IPS DF 6.9 (cell line): ENCODE data around the gene PPM1F.
A peak's percentile ranks its signal among the peaks of the same experiment; 100 is the strongest.

Experiments
- DNase-seq: peaks from one replicate; pipeline ENCODE4 v3.0.0-alpha.2; 2013; ENCODE audit warnings: low read depth, low spot score
- H3K27ac ChIP-seq: one replicate; pipeline ENCODE4 v1.5.1; 2013; ENCODE audit warnings: low read length, control low read depth
- H3K27me3 ChIP-seq: 2 replicates; pipeline ENCODE4 v1.6.1; 2013; ENCODE audit warnings: mild to moderate bottlenecking, low read length; ENCODE audit not compliant: control insufficient read depth, insufficient read depth
- H3K36me3 ChIP-seq: 2 replicates; pipeline ENCODE4 v1.6.1; 2013; ENCODE audit warnings: low read length; ENCODE audit not compliant: control insufficient read depth, insufficient read depth
- H3K4me1 ChIP-seq: 2 replicates; pipeline ENCODE4 v1.6.1; 2013; ENCODE audit warnings: low read length; ENCODE audit not compliant: control insufficient read depth, insufficient read depth
- H3K4me3 ChIP-seq: 2 replicates; pipeline ENCODE4 v1.5.1; 2013; ENCODE audit warnings: mild to moderate bottlenecking, low read length
- H3K9me3 ChIP-seq: 2 replicates; pipeline ENCODE4 v1.6.1; 2013; ENCODE audit warnings: low read length, inconsistent platforms; ENCODE audit not compliant: control insufficient read depth, insufficient read depth
- WGBS: extraction: QIAGEN DNeasy Blood & Tissue Kit; methylation state at CpG from one replicate; pipeline ENCODE4 v1.1.7; 2013; ENCODE audit warnings: mixed read lengths, missing lambda C conversion rate; ENCODE audit not compliant: insufficient read length, insufficient coverage; 5-methylcytosine and 5-hydroxymethylcytosine counted together

The PPM1F gene

GRCh38 chr22:21939461-21939913, 13.2 kb downstream of the PPM1F start:
- H3K36me3 ChIP-seq = no peaks in the 10 kb centered on the region; the same call in 1 of the 2 replicates
- H3K27ac ChIP-seq = no peak overlapping the region
- H3K27me3 ChIP-seq = no peaks in the 10 kb centered on the region
- no peak for DNase-seq
- H3K4me3 ChIP-seq = no peak overlapping the region
- H3K9me3 ChIP-seq = no peaks in the 10 kb centered on the region
- no CpG with 5 or more reads among the region's 10 CpGs for WGBS
- H3K4me1 ChIP-seq = no peaks in the 10 kb centered on the region

DNA sequence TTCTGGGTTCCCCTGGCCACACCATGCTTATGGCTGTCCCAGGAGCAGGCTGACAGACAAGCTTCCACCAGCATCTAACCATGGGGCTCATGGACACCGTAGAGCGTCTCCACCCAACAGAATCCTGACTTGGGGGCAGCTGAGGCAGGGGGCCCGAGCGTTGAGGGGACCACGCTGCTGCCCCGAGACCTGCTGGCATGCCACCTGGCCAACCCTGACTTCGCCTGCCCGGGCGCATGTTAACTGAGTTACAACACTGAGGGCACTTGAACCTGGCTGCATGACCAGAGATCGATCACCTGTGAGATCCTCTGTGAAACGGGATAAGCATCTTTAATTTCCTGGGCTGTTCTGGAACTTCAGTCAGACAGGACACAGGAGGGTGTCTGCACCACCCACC, 13.7 kb downstream of the PPM1F start:
- Histone ChIP-seq H3K9me3 (no peaks in the 10 kb centered on the region), H3K27ac (no peak overlapping the region), H3K4me1 (no peaks in the 10 kb centered on the region), H3K27me3 (no peaks in the 10 kb centered on the region), H3K4me3 (no peak overlapping the region), H3K36me3 (no peaks in the 10 kb centered on the region; the same call in 1 of the 2 replicates)
- WGBS = no CpG with 5 or more reads among the region's 11 CpGs
- no peak for DNase-seq

GRCh38 chr22:21938071-21938822, 14.4 kb downstream of the PPM1F start:
- DNase-seq = no peak
- no CpG with 5 or more reads among the region's 42 CpGs for WGBS
- H3K9me3 ChIP-seq = no peaks in the 10 kb centered on the region
- H3K27me3 ChIP-seq = no peaks in the 10 kb centered on the region
- H3K4me3 ChIP-seq = peak overlapping the region; percentile 54; the same call in 1 of the 2 replicates
- no peak overlapping the region for H3K27ac ChIP-seq
- H3K4me1 ChIP-seq = no peaks in the 10 kb centered on the region
- no peaks in the 10 kb centered on the region; the same call in 1 of the 2 replicates for H3K36me3 ChIP-seq

DNA sequence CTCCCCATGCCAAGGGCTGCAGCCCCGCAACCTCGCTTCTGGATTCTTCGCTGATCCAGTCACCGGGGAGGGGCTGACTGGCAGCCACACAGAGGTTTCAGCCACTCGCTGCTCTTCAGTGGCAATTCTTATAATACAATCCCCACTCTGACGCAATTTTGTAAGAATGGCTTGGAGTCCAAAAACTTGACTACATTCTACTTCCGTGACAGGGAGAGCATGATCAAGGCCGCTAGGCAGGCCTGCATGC, 14.9 kb downstream of the PPM1F start:
- no peak overlapping the region for H3K27ac ChIP-seq
- no CpG with 5 or more reads among the region's 8 CpGs for WGBS
- no peaks in the 10 kb centered on the region; the same call in 1 of the 2 replicates for H3K36me3 ChIP-seq
- H3K4me1 ChIP-seq = no peaks in the 10 kb centered on the region
- H3K27me3 ChIP-seq = no peaks in the 10 kb centered on the region
- DNase-seq = no peak
- H3K9me3 ChIP-seq = no peaks in the 10 kb centered on the region
- H3K4me3 ChIP-seq = no peak overlapping the region

GRCh38 chr22:21937041-21937820, 15.4 kb downstream of the PPM1F start:
- H3K36me3 ChIP-seq = no peaks in the 10 kb centered on the region; the same call in 1 of the 2 replicates
- WGBS = no CpG with 5 or more reads among the region's 20 CpGs
- no peak for DNase-seq
- H3K9me3 ChIP-seq = no peaks in the 10 kb centered on the region
- H3K4me3 ChIP-seq = no peak overlapping the region
- no peak overlapping the region for H3K27ac ChIP-seq
- no peaks in the 10 kb centered on the region for H3K27me3 ChIP-seq
- H3K4me1 ChIP-seq = no peaks in the 10 kb centered on the region

GRCh38 chr22:21936151-21936775, 16.4 kb downstream of the PPM1F start:
- H3K4me3 ChIP-seq = no peak overlapping the region
- H3K36me3 ChIP-seq = no peaks in the 10 kb centered on the region; the same call in 1 of the 2 replicates
- no peaks in the 10 kb centered on the region for H3K27me3 ChIP-seq
- no CpG with 5 or more reads among the region's 15 CpGs for WGBS
- no peaks in the 10 kb centered on the region for H3K4me1 ChIP-seq
- no peak for DNase-seq
- no peaks in the 10 kb centered on the region for H3K9me3 ChIP-seq
- no peak overlapping the region for H3K27ac ChIP-seq

DNA sequence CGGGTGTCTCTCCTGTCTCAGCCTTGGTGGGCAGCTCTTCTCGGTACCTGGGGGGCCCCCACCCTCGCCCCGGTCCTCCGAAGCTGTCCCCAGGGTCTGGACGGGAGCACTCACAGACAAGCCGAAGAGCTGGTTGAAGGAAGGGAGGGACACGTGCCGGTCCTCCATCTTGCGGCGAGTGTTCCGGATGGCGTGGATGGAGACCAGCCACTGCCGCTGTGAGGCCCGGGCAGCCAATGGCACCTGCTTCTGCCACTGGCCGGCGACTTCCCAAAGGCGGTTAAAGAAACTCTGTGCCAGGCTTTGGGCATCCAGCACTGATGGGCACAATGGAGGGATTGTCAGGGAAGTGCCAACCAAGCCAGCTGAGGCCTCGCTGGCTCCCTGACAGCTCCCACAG, 18.7 kb downstream of the PPM1F start:
- Histone ChIP-seq H3K4me3 (no peak overlapping the region), H3K4me1 (no peaks in the 10 kb centered on the region; the same call in 1 of the 2 replicates), H3K27me3 (no peaks in the 10 kb centered on the region), H3K27ac (no peak overlapping the region), H3K9me3 (no peaks in the 10 kb centered on the region), H3K36me3 (no peaks in the 10 kb centered on the region; the same call in 1 of the 2 replicates)
- no CpG with 5 or more reads among the region's 19 CpGs for WGBS
- DNase-seq = no peak

DNA sequence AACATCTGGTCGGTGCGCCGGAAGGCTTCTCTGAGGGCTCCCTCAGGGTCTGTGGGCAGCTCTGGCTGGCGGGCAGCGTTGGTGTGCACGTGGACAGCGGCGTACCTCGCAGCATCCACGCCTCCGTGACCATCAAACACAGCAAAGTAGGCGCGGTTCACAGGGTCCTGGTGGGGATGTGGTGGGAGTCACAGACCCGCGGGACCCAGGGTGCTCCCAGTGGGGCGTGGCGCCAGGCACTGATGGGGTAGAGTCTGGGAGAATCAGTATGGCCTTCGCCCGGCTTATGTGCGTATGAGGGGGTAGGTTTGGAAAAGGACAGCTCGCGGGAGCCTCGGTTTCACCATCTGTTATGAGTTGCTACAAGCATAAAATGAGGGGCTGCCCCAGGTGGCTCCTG, 19.2 kb downstream of the PPM1F start:
- no CpG with 5 or more reads among the region's 23 CpGs for WGBS
- Histone ChIP-seq H3K9me3 (no peaks in the 10 kb centered on the region), H3K27ac (no peak overlapping the region), H3K4me3 (no peak overlapping the region), H3K4me1 (no peaks in the 10 kb centered on the region; the same call in 1 of the 2 replicates), H3K36me3 (no peaks in the 10 kb centered on the region; the same call in 1 of the 2 replicates), H3K27me3 (no peaks in the 10 kb centered on the region)
- no peak for DNase-seq

GRCh38 chr22:21932347-21932746, 20.3 kb downstream of the PPM1F start:
- H3K4me1 ChIP-seq = peaks cover 3% of the 10 kb centered on the region
- H3K9me3 ChIP-seq = no peaks in the 10 kb centered on the region
- WGBS = no CpG with 5 or more reads among the region's 3 CpGs
- H3K27me3 ChIP-seq = no peaks in the 10 kb centered on the region
- H3K27ac ChIP-seq = no peak overlapping the region
- no peak overlapping the region for H3K4me3 ChIP-seq
- DNase-seq = no peak
- H3K36me3 ChIP-seq = no peaks in the 10 kb centered on the region; the same call in 1 of the 2 replicates

DNA sequence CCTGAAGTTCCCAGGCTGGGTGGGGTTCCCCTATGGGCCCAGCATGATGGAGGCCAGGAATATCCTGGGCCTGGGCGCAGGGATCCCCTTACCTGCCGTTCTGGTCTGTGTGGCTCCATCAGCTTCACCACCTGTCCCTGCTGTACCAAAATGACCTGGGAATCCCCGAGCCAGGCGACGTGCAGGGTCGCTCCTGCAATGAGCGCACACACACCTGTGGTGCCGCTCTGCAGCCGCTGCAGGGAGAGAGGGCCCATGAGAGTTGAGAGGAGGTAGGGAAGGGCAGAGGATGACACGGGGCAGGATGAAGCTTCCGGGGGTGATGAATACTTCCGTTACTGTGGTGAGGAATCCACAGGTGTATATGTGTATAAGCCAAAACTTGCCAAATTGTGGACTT, 21.6 kb downstream of the PPM1F start:
- Histone ChIP-seq H3K9me3 (no peaks in the 10 kb centered on the region), H3K36me3 (no peaks in the 10 kb centered on the region; the same call in 1 of the 2 replicates), H3K4me1 (peaks cover 8% of the 10 kb centered on the region), H3K4me3 (no peak overlapping the region), H3K27me3 (no peaks in the 10 kb centered on the region), H3K27ac (no peak overlapping the region)
- WGBS = no CpG with 5 or more reads among the region's 12 CpGs
- DNase-seq = no peak
